ENCODE data around the gene TREH. TPM values are rescaled to one million over a fixed set of nuclear protein-coding genes. Genes with fewer than 3 reads are reported as not detected.
"Not testable (repeated sequence)": the region's sequence is repeated elsewhere in the genome, so short reads cannot be mapped to it uniquely, and the experiment has no call there.

The TREH gene
- total RNA-seq, 4 donors from 2014 or later: not detected

GRCh38 chr11:118612378-118612777 is 67.1 kb downstream of the TREH start:
- TF ChIP-seq CTCF (IDR thresholded peaks at IDR 0.05): no peak
- TF ChIP-seq POLR2AphosphoS5 (IDR thresholded peaks at IDR 0.05): peak; percentile 20 to 49
- H3K27me3 ChIP-seq: no peaks in the 10 kb centered on the region
- H3K9me3 ChIP-seq: no peaks in the 10 kb centered on the region
- H3K4me3 ChIP-seq: peak overlapping the region in 1 of 4 donors; percentile 15
- 47% methylated on average over 7 of the region's 7 CpGs for WGBS
- intact Hi-C loops (cut with DNase I): no loop called here
- H3K27ac ChIP-seq (replicated peaks in 1 of 4): peak overlapping the region; percentile 48 to 92 (median 70)
- H3K4me1 ChIP-seq: peaks cover 43 to 88% (median 76%) of the 10 kb centered on the region in 4 donors
- DNase-seq (ENCODE audit: extremely low spot score): no peak
- peaks cover 15 to 41% (median 38%) of the 10 kb centered on the region in 4 donors for H3K36me3 ChIP-seq

- 73% methylated on average over 16 of the region's 19 CpGs for WGBS
- H3K27me3 ChIP-seq; DNase-seq (ENCODE audit: extremely low spot score); H3K9me3 ChIP-seq; intact Hi-C loops (cut with DNase I): not testable (repeated sequence)
- Histone ChIP-seq H3K4me1 (peaks cover 33 to 88% (median 76%) of the 10 kb centered on the region in 4 donors), H3K4me3 (peak overlapping the region; percentile 76 to 86 (median 83)), H3K36me3 (peaks cover 15 to 32% (median 30%) of the 10 kb centered on the region in 4 donors), H3K27ac (replicated peaks in 1 of 4) (peak overlapping the region; percentile 4 to 95 (median 66))
Observed at GRCh38 chr11:118611433-118611795, 68.0 kb downstream of the TREH start.

GRCh38 chr11:118610773-118611432 is 68.5 kb downstream of the TREH start:
- H3K9me3 ChIP-seq: no peaks in the 10 kb centered on the region
- TF ChIP-seq CTCF (IDR thresholded peaks at IDR 0.05): peak; percentile 75 to 91 (median 86)
- TF ChIP-seq POLR2A (IDR thresholded peaks at IDR 0.05; ENCODE audit: low read depth): no peak
- TF ChIP-seq POLR2AphosphoS5 (IDR thresholded peaks at IDR 0.05): peak; percentile 41 to 64
- intact Hi-C loops (cut with DNase I): no loop called here
- peaks cover 10 to 26% (median 25%) of the 10 kb centered on the region in 4 donors for H3K36me3 ChIP-seq
- no peaks in the 10 kb centered on the region for H3K27me3 ChIP-seq
- peaks cover 38 to 88% (median 78%) of the 10 kb centered on the region in 4 donors for H3K4me1 ChIP-seq
- H3K4me3 ChIP-seq: peak overlapping the region; percentile 76 to 86 (median 83)
- peak; percentile 94 for DNase-seq (ENCODE audit: extremely low spot score)
- WGBS: 28% methylated on average over 21 of the region's 54 CpGs
- H3K27ac ChIP-seq (replicated peaks in 1 of 4): peak overlapping the region; percentile 92 to 96 (median 94)

GRCh38 chr11:118610225-118610772 is 69.2 kb downstream of the TREH start:
- TF ChIP-seq POLR2A (IDR thresholded peaks at IDR 0.05; ENCODE audit: low read depth): no peak
- no peak for TF ChIP-seq EP300 (IDR thresholded peaks at IDR 0.05)
- TF ChIP-seq CTCF (IDR thresholded peaks at IDR 0.05): no peak
- TF ChIP-seq POLR2AphosphoS5 (IDR thresholded peaks at IDR 0.05): no peak
- Histone ChIP-seq H3K27ac (replicated peaks in 1 of 4) (peak overlapping the region; percentile 92 to 96 (median 94)), H3K4me1 (peaks cover 38 to 88% (median 79%) of the 10 kb centered on the region in 4 donors), H3K36me3 (peaks cover 8 to 20% (median 19%) of the 10 kb centered on the region in 4 donors), H3K9me3 (no peaks in the 10 kb centered on the region), H3K27me3 (no peaks in the 10 kb centered on the region), H3K4me3 (peak overlapping the region; percentile 76 to 86 (median 83))
- WGBS: 43% methylated on average over 18 of the region's 42 CpGs
- no peak for DNase-seq (ENCODE audit: extremely low spot score)
- intact Hi-C loops (cut with DNase I): no loop called here

- intact Hi-C loops (cut with DNase I): loop anchor here (5.0 kb wide), 2 partner anchors 37 to 48 kb away; partner anchors contain the start of gene ARCN1
- no peak for TF ChIP-seq POLR2AphosphoS5 (IDR thresholded peaks at IDR 0.05)
- TF ChIP-seq CTCF (IDR thresholded peaks at IDR 0.05): no peak
- no peak for TF ChIP-seq POLR2A (IDR thresholded peaks at IDR 0.05; ENCODE audit: low read depth)
- TF ChIP-seq EP300 (IDR thresholded peaks at IDR 0.05): no peak
- Histone ChIP-seq H3K27ac (replicated peaks in 1 of 4) (peak overlapping the region; percentile 92 to 96 (median 94)), H3K4me1 (peaks cover 44 to 89% (median 84%) of the 10 kb centered on the region in 4 donors), H3K27me3 (no peaks in the 10 kb centered on the region), H3K4me3 (peak overlapping the region; percentile 76 to 86 (median 83)), H3K36me3 (peaks cover 5 to 15% (median 12%) of the 10 kb centered on the region in 4 donors), H3K9me3 (no peaks in the 10 kb centered on the region)
- DNase-seq (ENCODE audit: extremely low spot score): no peak
- 55% methylated on average over 50 of the region's 57 CpGs for WGBS
Observed at GRCh38 chr11:118609380-118610224, 69.8 kb downstream of the TREH start.

All from esophagus muscularis mucosa (tissue), 4 donors.